CD4-positive, alpha-beta T cell treated with Interleukin-17A for 1 hour (primary cell): ENCODE measurements around the gene NPAS2.
A peak's percentile ranks its signal among the peaks of the same experiment; 100 is the strongest.

Experiments
- DNase-seq: peaks from one replicate; pipeline ENCODE4 v3.0.0-alpha.2; 2020

The NPAS2 gene

DNA sequence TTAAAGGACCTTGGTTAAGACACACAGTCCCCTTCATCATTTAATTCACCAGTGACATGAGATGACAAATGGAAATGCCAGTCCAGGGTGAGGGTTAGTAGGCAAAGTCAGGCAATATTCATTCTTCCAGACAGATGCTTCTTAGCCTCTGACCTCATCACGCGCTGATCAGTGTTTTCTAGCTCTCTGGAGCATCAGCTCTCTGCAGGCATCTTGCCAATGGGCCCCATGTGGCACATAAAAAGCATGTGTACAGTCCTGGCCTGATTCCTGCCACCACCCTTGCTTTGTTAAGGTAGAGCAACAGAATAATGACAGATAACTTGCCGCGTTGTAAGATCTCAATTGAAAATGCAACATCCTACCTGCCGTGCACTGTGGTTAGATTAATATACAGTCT is 20.3 kb upstream of the NPAS2 start:
- no peak for DNase-seq

DNA sequence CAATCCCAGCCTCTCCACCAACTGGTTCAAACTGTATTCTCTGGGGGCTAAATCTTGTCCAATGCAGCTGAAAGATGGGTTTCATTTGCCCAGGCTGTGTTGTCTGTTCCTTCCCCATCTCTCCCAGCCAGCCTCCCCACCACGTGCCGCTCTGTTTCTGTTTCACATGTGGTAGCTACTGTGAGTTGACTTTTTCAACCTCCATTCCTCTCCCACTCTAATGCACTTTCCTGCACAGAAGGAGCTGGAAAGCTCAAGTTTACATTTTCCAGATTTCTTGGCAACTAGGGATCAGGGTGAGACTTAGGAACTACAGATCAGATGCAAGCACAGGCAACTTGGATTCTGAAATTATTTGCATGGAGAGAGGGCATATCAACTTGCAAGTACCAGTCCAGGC is 19.0 kb upstream of the NPAS2 start:
- no peak for DNase-seq

DNA sequence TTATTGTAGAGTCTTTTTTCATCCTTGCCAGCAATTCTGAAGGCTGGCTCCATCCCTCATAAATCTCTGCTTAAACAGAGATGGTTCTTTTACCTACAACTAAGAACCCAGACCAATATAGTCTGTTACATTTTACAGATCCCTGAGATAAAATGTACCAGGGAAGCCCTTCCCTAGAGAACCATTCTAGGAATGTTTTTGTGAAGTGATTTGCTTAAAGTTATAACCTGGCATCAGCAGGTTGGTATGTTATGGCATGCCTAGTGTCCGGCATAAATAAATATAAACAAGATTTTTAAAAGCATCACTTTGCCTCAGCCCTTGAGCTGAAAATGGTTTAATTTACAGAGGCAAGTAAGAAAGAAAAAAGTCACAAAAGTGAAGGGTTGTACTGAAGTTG is 18.5 kb upstream of the NPAS2 start:
- DNase-seq = no peak

DNA sequence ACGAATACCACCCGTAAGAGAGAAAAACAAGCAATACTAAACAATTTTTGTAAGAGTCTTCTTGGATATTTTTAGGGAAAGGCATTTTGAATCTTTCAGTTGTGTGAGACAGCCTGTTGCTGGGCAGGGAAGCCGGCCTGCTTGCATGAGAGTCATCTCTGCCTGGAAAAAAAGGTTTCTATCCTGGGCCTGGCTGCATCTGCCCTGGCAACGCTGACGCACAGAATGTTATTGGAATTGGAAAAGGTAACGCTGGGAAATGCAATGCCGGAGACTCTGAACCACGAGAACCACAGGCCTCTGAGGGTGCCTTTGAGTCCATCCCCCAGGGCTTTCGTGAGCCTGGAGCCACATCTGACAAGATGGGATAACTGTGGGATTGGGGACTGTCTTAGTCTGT is 17.9 kb upstream of the NPAS2 start:
- DNase-seq = no peak

DNA sequence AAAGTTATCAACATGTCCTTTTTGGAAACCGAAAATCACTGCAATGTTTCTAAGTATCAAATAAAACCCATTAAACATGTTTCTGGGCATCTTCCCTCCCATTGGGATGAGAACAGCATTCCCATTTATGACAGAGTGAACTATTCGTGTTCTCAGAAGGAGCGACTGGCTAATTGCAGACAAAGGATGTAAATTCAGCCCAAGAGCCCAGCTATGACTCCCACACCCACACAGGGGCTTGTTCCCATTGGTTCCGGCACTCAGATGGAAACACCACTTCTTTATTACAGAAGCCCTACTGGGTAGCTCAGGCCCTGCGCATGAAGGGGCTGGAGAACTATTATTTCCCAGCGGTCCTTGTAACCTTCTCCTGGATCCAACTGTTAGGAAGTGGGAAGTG is 16.6 kb upstream of the NPAS2 start:
- DNase-seq = no peak

DNA sequence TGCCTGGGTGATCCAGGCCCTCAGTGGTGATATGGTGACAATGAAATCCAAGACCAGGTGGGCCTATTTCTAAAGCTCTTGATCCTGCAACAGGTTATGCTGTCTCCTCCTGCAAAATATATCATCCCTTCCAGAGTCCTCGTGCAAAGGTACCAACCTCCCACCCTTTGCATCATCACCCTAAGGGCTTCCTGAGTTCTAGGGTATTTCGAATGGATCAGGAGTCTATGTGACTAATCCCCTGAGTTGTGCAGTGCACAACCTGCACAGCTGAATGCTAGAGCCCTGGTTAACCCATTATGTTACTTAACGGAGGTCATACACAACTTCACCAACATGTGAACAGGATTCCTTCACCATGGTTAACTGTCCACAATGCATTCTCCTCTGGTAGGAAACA is 13.4 kb upstream of the NPAS2 start:
- DNase-seq = no peak

DNA sequence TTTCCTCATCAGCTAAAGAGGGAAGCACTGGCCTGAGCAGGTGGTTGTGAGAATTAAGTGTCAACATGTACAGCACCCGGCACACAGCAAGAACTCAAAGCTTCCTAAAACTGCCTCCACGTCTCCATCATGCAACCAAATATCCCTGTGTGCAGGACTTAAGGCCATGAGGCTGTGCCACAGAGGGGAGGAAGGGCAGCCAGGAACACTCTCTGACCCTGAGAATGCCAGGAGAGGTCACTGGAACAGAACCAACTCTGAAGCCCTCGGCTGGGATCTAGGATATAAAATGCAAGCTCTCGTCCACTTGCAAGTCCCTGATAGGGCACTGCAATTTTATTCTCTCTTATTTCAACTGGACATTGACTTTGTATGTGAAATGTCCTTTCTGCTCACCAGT is 12.2 kb upstream of the NPAS2 start:
- no peak for DNase-seq

DNA sequence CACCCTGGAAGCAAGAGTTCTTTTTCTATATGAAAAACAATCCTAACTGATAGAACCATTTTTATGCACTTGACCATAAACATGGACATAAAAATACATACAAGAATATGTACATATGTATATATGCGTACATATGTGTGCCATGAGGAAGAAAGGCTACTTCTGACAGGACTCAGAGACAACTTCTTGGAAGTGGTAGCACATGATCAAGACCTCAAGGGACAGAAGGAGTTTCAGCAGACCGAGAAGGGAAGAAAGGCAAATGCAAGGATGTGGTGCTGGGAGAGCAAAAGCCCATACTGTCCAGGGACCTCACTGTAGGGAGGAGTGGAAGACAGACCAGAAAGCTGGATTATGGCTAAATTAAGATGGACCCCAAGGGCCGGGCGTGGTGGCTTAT is 11.4 kb upstream of the NPAS2 start:
- DNase-seq = no peak

GRCh38 chr2:100809506-100809905 is 10.4 kb upstream of the NPAS2 start:
- no peak for DNase-seq

GRCh38 chr2:100810603-100811145 is 9.3 kb upstream of the NPAS2 start:
- DNase-seq = no peak

- DNase-seq = peak; percentile 13
Measured at GRCh38 chr2:100812116-100812515, 7.8 kb upstream of the NPAS2 start.

- no peak for DNase-seq
Measured at GRCh38 chr2:100812573-100812972, 7.4 kb upstream of the NPAS2 start.

GRCh38 chr2:100813527-100813926 is 6.4 kb upstream of the NPAS2 start:
- peak; percentile 14 for DNase-seq

GRCh38 chr2:100814043-100814442 is 5.9 kb upstream of the NPAS2 start:
- no peak for DNase-seq

- DNase-seq = no peak
Measured at GRCh38 chr2:100814453-100814852, 5.5 kb upstream of the NPAS2 start.

DNA sequence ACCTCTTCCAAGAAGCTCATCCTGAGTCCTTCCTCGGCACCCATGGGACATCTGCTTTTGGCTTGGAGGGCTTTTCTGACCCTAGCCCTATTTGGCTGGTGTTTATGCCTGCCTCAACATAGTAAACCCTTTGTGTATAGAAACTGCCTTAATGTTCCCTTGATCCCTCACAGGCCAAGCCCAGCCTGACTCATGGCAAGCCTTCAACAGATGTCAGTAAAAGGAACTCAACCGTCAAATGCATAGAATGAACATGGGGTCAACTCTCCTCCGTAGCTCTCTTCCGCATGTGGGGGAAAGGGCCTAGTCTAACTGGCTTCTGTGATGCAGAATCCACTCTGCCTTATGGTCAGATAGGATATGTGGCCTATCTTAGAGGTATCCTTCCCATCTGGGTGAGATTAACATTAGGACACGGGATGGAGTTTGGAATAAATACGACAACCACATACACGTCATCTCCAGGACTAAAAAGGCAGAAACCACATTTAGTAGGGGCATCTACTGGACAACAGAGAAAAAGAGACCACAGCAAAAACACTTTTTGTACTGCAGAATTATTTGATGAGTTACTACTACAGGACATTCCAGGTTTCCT is 2.5 kb upstream of the NPAS2 start:
- DNase-seq = no peak

GRCh38 chr2:100818003-100818605 is 1.8 kb upstream of the NPAS2 start:
- DNase-seq = no peak

DNA sequence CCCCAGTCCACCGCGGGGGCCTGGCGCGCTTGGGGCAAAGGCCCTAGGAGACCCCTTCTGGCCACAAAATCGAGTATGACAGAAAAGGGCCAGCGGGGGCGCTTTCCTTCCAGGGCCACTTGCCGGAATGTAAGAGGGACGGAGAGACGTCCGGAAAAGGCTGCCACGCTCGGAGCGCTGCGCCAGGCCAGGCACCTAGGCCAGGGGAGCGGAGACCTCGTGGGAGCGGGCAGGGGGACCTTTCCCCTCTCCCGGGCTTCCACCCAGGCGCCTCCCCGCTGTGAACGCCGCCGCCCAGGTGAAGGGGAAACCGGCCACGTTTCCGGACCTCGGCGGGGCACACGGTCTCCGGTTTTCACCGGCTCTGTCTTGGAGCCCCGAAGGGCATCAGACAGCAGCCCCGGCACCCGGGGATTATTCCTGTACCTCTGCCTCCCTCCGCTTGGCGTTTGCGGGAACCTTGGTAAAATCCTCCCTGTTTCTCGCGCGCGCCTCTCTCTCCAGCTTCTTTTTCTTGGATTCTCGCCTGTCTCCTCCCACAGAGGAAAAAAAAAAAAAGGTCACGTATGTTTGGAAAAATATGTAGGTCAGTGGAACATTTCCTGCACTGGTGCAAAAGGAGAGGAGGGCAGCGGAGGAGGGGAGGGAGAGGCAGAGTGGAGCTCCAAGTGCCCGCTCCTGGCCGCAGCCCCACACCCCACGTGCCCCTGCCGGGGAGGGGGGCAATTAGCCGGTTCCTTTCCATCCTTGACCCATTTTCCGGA is 1.2 kb upstream of the NPAS2 start:
- DNase-seq = no peak

GRCh38 chr2:100820273-100820522 is 259 bp downstream of the NPAS2 start:
- no peak for DNase-seq

GRCh38 chr2:100820523-100821254 is 750 bp downstream of the NPAS2 start:
- DNase-seq = no peak

DNA sequence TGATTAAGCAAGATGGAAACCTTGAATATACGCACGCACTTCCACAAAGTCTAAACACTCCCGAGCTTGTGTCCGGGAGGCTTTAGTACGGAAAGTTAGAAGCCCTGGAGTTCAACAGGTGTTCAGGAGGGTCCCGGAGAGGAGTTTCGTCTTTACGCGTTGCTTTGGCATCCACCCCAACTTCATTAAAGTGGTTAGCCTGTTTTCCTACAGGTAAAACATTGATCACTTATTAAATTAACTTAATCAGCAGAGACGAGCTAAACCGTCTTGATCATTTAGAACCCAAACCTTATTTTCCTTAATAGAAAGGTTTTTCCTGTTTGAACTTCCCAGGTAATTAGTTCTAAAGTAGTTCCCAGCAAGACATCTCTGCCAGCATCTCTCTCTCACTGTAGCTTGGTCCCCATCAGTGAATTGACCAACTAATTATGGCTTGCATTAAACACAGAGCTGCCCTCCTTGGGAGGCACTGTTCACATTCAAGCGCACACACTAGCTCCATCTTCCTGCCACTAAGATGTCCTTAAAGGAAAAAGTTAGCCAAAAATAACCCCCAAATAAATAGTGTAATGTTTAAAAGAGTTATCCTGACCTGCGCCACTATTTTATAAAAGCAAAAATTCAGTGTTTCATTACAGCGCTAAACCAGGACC is 1.4 kb downstream of the NPAS2 start:
- no peak for DNase-seq

- no peak for DNase-seq
Measured at GRCh38 chr2:100821911-100822265, 1.9 kb downstream of the NPAS2 start.

DNA sequence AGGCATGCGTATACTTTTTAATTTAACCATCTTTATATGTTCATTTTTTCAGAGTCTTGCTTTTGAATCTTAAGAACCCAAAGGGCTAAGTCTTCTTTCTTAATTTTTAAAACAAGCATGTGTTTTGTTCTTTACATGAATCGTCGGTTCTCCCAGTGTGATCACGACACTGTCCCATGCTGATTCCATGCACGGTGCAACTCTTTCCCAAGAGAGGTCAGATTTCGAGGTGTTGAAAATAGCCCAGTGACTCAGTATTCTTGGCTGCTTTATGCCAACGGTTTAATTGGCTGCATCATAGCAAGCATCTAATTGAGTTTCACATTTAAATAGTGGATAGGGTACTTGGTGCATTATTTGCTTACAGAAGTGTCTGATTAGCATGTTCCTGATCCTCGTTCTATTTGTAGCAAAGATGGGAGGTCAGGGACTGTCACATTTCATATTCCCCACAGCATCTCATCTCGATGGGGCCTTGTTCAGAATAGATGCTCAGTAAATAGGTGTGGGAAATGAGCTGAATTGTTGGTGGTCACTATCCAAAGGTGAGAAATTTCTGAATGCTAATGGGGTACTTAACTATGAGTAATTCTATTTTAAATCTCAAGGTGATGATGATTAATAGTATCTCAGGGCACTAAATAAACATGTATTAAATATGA is 2.8 kb downstream of the NPAS2 start:
- no peak for DNase-seq
